ENCODE results near the gene TMEM54. TPM values are rescaled to one million over a fixed set of nuclear protein-coding genes. Genes with fewer than 3 reads are reported as not detected.

TMEM54 gene
- total RNA-seq, 4 donors from 2014 or later, result 14.7 to 36.7 (median 26.3) TPM

DNA sequence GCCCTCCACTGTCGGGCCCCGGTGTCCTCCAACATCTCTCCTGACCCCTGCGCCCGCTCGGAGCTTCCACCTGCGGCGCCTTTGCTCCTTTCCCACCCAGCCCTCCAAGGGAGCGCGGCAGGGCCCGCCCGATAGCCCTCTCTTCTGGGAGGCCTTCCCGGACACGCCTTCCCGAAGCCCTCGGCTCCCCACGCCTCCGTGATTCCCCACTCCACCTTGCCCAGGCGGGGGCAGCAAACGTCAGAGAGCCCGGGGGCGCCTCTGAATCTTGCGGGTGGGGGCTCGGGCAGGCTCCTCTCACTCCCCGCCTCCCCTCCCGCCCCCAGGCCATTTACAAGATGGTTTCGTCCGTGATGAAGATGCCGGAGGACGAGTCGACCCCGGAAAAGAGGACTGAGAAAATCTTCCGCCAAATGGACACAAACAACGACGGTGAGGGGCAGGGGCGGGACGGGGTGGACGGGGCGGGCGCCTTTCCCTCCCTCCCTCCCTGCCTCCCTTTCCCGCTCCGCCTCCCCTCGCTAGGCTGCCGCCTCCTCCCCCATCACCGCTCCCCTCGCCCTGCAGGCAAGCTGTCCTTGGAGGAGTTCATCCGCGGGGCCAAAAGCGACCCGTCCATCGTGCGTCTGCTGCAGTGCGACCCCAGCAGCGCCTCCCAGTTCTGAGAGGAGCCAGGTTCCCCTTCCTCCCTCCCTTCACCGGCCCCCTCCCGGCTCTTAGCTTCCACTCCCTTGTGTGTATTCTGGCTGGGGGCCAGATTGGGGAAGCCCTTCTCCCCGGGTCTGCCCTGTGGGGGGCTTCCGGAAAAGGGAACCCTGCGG is 7.8 kb downstream of the TMEM54 start:
- TF ChIP-seq, protein P1, sequence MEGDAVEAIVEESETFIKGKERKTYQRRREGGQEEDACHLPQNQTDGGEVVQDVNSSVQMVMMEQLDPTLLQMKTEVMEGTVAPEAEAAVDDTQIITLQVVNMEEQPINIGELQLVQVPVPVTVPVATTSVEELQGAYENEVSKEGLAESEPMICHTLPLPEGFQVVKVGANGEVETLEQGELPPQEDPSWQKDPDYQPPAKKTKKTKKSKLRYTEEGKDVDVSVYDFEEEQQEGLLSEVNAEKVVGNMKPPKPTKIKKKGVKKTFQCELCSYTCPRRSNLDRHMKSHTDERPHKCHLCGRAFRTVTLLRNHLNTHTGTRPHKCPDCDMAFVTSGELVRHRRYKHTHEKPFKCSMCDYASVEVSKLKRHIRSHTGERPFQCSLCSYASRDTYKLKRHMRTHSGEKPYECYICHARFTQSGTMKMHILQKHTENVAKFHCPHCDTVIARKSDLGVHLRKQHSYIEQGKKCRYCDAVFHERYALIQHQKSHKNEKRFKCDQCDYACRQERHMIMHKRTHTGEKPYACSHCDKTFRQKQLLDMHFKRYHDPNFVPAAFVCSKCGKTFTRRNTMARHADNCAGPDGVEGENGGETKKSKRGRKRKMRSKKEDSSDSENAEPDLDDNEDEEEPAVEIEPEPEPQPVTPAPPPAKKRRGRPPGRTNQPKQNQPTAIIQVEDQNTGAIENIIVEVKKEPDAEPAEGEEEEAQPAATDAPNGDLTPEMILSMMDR (IDR thresholded peaks at IDR 0.05; ENCODE audit: low read depth), result no peak

DNA sequence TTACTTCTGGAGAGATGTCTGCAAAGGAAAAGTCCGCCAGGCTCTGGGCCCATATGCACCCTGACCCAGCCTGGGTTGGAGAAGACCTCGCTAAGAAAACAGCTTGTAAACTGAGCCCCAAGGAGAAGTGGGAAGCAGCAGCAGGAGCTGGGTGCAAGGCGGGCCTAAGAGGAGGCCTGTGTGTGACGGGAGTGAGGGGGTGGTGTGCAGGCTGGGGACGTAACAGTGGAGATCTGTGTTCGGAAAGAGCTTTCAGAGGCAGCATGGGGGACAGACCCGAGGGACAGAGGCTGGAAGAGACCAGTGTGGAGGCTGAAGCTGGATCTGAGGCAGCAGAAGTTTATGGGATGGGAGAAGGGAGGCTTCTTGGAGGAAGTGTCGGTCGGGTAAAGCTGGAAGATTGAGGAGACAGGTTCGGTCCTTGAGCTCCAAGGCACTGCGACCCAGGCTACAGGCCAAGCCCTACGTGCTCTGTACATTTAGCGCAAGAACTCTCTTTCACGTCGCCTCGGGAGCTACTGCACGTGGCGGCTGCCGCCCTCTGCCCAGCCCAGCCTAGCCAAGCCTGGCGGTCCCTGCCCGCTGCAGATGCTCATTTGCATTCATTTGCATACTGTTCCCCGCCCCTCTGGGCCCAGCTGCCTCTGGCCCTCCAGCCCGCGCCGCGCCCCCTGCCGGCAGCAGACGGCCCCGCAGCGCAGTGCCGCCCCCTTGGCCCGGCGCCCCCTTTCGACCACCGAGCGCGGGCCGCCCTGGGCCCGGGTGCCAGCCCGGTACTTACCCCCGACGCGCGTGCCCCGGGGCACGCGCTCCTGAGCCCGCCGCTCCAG is 8.6 kb downstream of the TMEM54 start:
- TF ChIP-seq, protein P1 (IDR thresholded peaks at IDR 0.05; ENCODE audit: low read depth), result no peak

DNA sequence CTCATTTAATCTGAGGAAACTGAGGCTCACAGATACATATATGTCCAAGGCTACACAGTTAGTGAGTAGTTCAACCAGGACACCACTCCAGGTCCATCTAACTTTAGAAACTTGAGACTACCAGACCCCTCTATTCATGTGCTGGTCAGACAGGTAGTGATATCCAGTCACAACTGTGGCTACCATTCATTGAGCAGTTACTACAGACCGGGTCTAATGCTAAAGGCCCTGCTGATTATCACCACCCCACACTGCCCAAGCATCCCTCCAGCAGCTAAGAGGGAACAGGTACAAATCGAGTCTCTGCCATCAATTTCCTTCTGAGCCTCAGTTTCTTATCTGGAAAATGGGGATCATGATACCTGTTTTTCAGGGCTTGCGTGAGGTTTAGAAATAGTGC is 9.6 kb downstream of the TMEM54 start:
- TF ChIP-seq, protein P1 (IDR thresholded peaks at IDR 0.05; ENCODE audit: low read depth), result no peak

DNA sequence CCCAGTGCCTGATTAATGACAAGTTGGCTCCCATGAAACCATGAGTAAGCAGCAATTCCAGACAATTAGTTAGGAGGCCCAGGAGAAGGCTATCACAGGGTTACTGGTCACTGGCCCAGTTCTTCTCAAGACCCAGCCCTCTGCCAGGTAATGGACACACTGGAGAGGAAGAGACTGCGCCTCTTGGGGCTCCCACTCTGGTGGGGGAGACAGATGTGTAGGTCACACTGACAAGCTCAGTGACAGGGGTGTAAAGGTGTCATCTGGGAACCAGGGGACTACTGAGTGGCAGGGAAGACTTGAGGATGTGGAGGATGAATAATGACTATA is 10.0 kb downstream of the TMEM54 start:
- TF ChIP-seq, protein P1 (IDR thresholded peaks at IDR 0.05; ENCODE audit: low read depth), result no peak

DNA sequence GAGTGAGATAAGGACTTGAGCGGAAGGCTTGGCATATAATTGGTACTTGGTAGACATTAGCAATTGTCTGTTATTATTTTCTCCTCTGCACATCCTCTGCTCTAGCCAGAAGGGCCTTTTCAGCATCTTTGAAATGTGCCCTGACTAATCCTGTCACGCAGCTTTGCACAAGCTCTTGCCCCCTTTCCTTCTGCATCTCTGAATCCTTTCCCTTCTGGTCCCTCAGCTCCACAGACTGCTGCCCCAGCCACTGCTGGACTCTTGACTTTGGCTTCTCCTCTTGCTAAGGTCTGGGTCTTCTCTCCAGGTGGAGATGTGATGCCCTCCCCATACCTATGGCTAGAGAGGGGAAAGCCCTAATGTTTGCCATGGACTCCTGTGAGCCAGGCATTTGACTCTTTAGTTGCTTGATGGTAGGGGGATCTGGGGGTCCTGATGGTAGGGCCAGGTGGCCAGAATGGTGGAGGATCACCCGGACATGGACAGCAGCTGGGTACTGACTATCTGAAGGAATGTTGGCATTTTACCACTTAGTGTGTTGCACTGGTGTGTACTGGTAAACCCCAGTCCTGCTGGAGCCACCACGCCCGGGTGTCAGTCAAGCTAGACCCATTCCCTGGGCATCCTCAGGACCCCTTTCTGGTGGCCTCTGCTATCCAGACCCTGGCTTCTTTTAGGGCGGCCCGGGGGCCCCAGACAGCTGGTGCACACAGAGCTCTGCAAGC is 10.5 kb downstream of the TMEM54 start:
- TF ChIP-seq, protein P1 (IDR thresholded peaks at IDR 0.05; ENCODE audit: low read depth), result no peak

DNA sequence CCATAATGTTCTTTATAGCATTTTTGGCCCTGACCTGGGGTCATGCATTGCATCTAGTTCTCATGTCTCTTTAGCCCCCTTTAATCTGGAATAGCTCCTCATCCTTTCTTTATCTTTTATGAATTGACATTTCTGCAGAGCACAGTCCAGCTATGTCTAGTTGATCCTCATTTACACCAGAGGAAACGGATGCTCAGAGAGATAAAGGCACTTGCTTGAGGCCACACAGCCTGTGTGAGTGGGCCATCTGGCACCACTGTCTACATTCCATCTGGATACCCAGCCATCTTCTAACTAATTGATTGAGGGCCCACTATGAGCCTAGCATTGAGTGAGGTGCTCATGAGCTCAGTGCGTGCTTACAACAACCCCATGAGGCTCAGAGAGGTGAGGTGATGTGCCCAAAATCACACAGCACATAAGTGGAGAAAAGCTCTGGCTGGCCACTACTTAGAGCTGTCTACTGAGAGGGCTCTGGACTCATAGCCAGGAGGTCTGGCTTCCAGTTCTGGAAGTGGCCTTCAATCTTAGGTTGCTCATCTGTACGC is 11.4 kb downstream of the TMEM54 start:
- TF ChIP-seq, protein P1 (IDR thresholded peaks at IDR 0.05; ENCODE audit: low read depth), result no peak

Measured in subcutaneous adipose tissue (tissue), 4 donors.